Esophagus squamous epithelium (tissue), 5 donors: ENCODE results near the gene INAFM1. TPM values are rescaled to one million over a fixed set of nuclear protein-coding genes. Genes with fewer than 3 reads are reported as not detected.

Experiments used
- DNase-seq: peaks from one replicate; lab custom pipeline; 2025; lab: John Stamatoyannopoulos, UW
- H3K27ac ChIP-seq, 4 donors: fragments of 200-600 bp; sonication (generic); one replicate each; pipeline ENCODE4 v1.5.1; 2016 to 2019; ENCODE audit warnings: mild to moderate bottlenecking in 1 of 4
- H3K27me3 ChIP-seq, 4 donors: fragments of 200-600 bp; sonication (generic); 1 replicate in 3 of 4; 2 replicates in 1 of 4; pipeline versions ENCODE4 v1.5.1 to v1.6.0; 2017 to 2021; ENCODE audit warnings: antibody characterized with exemption in 1 of 4
- H3K36me3 ChIP-seq, 3 donors: fragments of 200-600 bp; sonication (generic); one replicate each; pipeline ENCODE4 v1.5.1; 2016 to 2019
- H3K4me1 ChIP-seq, 3 donors: fragments of 200-600 bp; sonication (generic); one replicate each; pipeline ENCODE4 v1.5.1; 2017 to 2019
- H3K4me3 ChIP-seq, 4 donors: fragments of 200-600 bp; sonication (generic); 1 replicate in 3 of 4; 2 replicates in 1 of 4; pipeline ENCODE4 v1.5.1; 2016 to 2019; ENCODE audit warnings: mild to moderate bottlenecking in 2 of 4, moderate library complexity in 1 of 4
- H3K9me3 ChIP-seq, 3 donors: fragments of 200-600 bp; sonication (generic); one replicate each; pipeline ENCODE4 v1.5.1; 2016 to 2019
- POLR2A ChIP-seq, 4 donors: fragments of 450-650 bp; IDR thresholded peaks; one replicate each; pipeline ENCODE4 v1.6.1; 2017; ENCODE audit warnings: antibody characterized with exemption in 4 of 4, mild to moderate bottlenecking in 4 of 4, moderate library complexity in 3 of 4
- WGBS, 2 donors: methylation state at CpG; one replicate each; pipeline ENCODE4 v1.1.5; 2018; 5-methylcytosine and 5-hydroxymethylcytosine counted together
- intact Hi-C: fragments of 100-400 bp; cut with DNase I; formaldehyde crosslinking; loops from one replicate; pipeline ENCODE4 v1.15.0; 2022
- total RNA-seq, 4 donors: library from RNA; depleted of rRNA; stranded (reverse); fragments of >200 nt; gene quantifications; one replicate each; pipeline ENCODE4 v1.1.0, GENCODE V29; 2016
- TF ChIP-seq, protein P1 (sequence below), 6 experiments: fragments of 450-650 bp in 4 of 6; fragments of 200-600 bp in 2 of 6; sonication (generic) in 2 of 6; IDR thresholded peaks; one replicate each; pipeline ENCODE4 v1.5.1; 2016 to 2019; ENCODE audit warnings: antibody characterized with exemption in 6 of 6, mild to moderate bottlenecking in 4 of 6, moderate library complexity in 4 of 6
- donor health status: DM: yes; HTN: yes; CAD: no.

INAFM1 gene
- total RNA-seq, 4 donors from 2014 or later = 1.4 to 8.2 (median 3.5) TPM

DNA sequence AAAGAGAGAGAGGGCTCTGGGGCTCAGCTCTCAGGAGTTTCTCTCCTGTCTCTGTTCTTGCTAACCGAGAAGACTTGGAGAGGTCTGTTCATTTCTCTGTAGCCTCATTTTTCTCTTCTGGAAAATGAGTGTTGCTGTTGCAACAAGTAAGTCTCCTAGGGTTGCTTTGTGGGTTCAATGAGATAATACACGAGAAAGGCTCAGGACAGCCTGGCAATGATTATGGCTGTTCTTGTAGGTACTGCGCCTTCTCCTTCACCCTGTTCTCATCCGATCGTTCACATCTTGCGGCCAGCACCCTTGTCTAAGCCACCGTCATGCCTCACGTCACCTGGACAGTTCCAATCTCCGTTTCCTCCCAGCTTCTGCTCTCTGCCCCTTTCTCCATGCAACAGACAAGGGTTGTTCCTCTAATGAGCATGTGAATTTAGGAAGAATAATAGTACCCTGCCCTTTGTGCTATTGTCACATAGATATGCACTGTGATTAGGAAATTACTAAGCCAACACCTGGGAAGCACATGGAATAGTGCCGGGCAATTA, 39.1 kb downstream of the INAFM1 start:
- no peak for DNase-seq
- Histone ChIP-seq H3K27me3 (peaks cover 0 to 34% (median 0%) of the 10 kb centered on the region in 4 donors), H3K27ac (peak overlapping the region in 1 of 4 donors; percentile 11), H3K4me1 (peaks cover 0 to 10% (median 2%) of the 10 kb centered on the region in 3 donors), H3K4me3 (no peak overlapping the region), H3K9me3 (no peaks in the 10 kb centered on the region), H3K36me3 (no peaks in the 10 kb centered on the region)
- intact Hi-C loops = no loop called here
- WGBS, 2 donors = 74 to 76% methylated on average over 10 of the region's 10 CpGs
- TF ChIP-seq, protein P1, sequence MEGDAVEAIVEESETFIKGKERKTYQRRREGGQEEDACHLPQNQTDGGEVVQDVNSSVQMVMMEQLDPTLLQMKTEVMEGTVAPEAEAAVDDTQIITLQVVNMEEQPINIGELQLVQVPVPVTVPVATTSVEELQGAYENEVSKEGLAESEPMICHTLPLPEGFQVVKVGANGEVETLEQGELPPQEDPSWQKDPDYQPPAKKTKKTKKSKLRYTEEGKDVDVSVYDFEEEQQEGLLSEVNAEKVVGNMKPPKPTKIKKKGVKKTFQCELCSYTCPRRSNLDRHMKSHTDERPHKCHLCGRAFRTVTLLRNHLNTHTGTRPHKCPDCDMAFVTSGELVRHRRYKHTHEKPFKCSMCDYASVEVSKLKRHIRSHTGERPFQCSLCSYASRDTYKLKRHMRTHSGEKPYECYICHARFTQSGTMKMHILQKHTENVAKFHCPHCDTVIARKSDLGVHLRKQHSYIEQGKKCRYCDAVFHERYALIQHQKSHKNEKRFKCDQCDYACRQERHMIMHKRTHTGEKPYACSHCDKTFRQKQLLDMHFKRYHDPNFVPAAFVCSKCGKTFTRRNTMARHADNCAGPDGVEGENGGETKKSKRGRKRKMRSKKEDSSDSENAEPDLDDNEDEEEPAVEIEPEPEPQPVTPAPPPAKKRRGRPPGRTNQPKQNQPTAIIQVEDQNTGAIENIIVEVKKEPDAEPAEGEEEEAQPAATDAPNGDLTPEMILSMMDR (IDR thresholded peaks at IDR 0.05) = no peak
- TF ChIP-seq POLR2A (IDR thresholded peaks at IDR 0.05) = no peak

DNA sequence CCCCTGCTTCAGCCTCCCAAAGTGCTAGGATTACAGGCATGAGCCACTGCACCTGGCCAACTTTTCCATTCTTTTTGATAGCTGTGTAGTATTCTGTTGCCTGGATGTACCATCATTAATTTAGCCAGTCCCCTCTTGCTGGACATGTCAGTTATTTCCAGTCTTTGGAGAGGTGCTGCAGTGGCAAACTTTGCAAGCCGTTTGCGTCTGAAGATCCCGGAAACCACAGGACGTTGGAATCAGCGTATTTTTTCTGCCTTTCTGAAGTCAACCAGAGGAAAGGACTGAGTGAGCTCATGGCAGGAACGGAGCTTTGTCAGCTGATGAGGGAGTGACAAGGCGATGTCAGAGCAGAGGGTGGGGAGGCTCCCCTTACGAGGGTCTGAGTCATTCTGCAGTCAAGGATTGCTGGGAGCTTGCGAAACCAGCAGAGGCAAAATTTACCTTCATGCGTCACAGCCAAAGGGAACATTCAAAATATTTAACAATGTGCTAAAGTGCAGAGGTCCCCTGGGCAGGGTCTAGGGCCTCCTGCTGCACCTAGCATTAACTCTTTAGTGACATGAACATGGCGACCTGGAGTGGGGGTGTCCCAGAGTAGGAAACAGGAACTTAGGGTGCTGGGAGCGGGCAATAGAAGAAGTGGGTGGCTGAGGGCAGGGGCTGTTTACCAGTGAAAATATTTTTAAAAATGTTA, 40.6 kb downstream of the INAFM1 start:
- 24 to 30% methylated on average over 6 to 12 of the region's 12 CpGs for WGBS, 2 donors
- Histone ChIP-seq H3K27ac (peak overlapping the region in 3 of 4 donors; percentile 45 to 70 (median 68)), H3K4me1 (peaks cover 0 to 6% (median 0%) of the 10 kb centered on the region in 3 donors), H3K4me3 (no peak overlapping the region), H3K27me3 (peaks cover 0 to 46% (median 0%) of the 10 kb centered on the region in 4 donors), H3K9me3 (no peaks in the 10 kb centered on the region), H3K36me3 (no peaks in the 10 kb centered on the region)
- intact Hi-C loops = no loop called here
- no peak for DNase-seq
- TF ChIP-seq, protein P1 (IDR thresholded peaks at IDR 0.05) = no peak
- TF ChIP-seq POLR2A (IDR thresholded peaks at IDR 0.05) = peak in 1 of 4 donors; percentile 45

DNA sequence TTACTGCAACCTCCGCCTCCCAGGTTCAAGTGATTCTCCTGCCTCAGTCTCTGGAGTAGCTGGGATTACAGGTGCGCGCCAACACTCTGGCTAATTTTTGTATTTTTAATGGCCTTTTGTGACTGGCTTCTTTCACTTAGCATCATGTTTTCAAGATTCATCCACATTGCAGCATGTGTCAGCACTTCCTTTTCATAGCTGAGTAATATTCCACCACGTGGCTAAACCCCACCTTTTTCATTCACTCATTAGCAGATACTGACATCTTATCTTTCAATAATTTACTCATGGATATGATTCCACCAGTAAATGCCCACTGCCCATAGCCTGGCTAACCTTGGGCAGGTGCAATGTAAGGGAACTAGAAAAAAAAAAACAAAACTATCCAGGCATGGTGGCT, 41.8 kb downstream of the INAFM1 start:
- Histone ChIP-seq H3K4me3 (no peak overlapping the region), H3K9me3 (no peaks in the 10 kb centered on the region), H3K4me1 (peaks cover 0 to 6% (median 0%) of the 10 kb centered on the region in 3 donors), H3K27ac (no peak overlapping the region), H3K27me3 (peaks cover 0 to 43% (median 0%) of the 10 kb centered on the region in 4 donors), H3K36me3 (no peaks in the 10 kb centered on the region)
- DNase-seq = no peak
- intact Hi-C loops = no loop called here
- 76 to 80% methylated on average over 4 of the region's 4 CpGs for WGBS, 2 donors
- TF ChIP-seq, protein P1 (IDR thresholded peaks at IDR 0.05) = no peak
- TF ChIP-seq POLR2A (IDR thresholded peaks at IDR 0.05) = no peak

DNA sequence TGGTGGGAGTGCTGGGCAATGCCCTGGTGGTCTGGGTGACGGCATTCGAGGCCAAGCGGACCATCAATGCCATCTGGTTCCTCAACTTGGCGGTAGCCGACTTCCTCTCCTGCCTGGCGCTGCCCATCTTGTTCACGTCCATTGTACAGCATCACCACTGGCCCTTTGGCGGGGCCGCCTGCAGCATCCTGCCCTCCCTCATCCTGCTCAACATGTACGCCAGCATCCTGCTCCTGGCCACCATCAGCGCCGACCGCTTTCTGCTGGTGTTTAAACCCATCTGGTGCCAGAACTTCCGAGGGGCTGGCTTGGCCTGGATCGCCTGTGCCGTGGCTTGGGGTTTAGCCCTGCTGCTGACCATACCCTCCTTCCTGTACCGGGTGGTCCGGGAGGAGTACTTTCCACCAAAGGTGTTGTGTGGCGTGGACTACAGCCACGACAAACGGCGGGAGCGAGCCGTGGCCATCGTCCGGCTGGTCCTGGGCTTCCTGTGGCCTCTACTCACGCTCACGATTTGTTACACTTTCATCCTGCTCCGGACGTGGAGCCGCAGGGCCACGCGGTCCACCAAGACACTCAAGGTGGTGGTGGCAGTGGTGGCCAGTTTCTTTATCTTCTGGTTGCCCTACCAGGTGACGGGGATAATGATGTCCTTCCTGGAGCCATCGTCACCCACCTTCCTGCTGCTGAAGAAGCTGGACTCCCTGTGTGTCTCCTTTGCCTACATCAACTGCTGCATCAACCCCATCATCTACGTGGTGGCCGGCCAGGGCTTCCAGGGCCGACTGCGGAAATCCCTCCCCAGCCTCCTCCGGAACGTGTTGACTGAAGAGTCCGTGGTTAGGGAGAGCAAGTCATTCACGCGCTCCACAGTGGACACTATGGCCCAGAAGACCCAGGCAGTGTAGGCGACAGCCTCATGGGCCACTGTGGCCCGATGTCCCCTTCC, 45.5 kb downstream of the INAFM1 start:
- no peak for DNase-seq
- Histone ChIP-seq H3K27ac (no peak overlapping the region), H3K36me3 (no peaks in the 10 kb centered on the region), H3K4me3 (no peak overlapping the region), H3K9me3 (no peaks in the 10 kb centered on the region), H3K4me1 (peaks cover 0 to 6% (median 0%) of the 10 kb centered on the region in 3 donors), H3K27me3 (peaks cover 0 to 66% (median 0%) of the 10 kb centered on the region in 4 donors)
- intact Hi-C loops = no loop called here
- WGBS, 2 donors = 85 to 94% methylated on average over 16 to 27 of the region's 46 CpGs
- TF ChIP-seq POLR2A (IDR thresholded peaks at IDR 0.05) = no peak
- TF ChIP-seq, protein P1 (IDR thresholded peaks at IDR 0.05) = no peak
